ENCODE measurements around the gene CPNE2.

CPNE2 gene

GRCh38 chr16:57091975-57092785, at the start of gene CPNE2:
Gene CPNE2 (plus strand): TSS chr16:57092583. CDS start chr16:57110743, 18,160 bp downstream.
- H3K4me1 ChIP-seq (ENCODE audit: control insufficient read depth, insufficient read depth, low read length, unreplicated experiment) = peaks cover 11% of the 10 kb centered on the region
- H3K79me2 ChIP-seq (ENCODE audit: control insufficient read depth, insufficient read depth, low read length, unreplicated experiment) = no peaks in the 10 kb centered on the region
- peak within 1 kb of the TSS; percentile 86 for H3K4me3 ChIP-seq (ENCODE audit: low read depth, low read length)
- no peaks in the 10 kb centered on the region for H3K27me3 ChIP-seq (ENCODE audit: insufficient read depth, low read length)
- H2AFZ ChIP-seq (ENCODE audit: low read length, unreplicated experiment) = peak within 1 kb of the TSS; percentile 80
- no peaks in the 10 kb centered on the region for H3K36me3 ChIP-seq (ENCODE audit: insufficient read depth, low read length)
- H3K27ac ChIP-seq (ENCODE audit: low read depth, low read length) = no peak within 1 kb of the TSS

GRCh38 chr16:57043248-57043647, 49.1 kb upstream of the CPNE2 start:
- Histone ChIP-seq H3K27ac (ENCODE audit: low read depth, low read length) (no peak overlapping the region), H3K36me3 (ENCODE audit: insufficient read depth, low read length) (peaks cover 22% of the 10 kb centered on the region), H2AFZ (ENCODE audit: low read length, unreplicated experiment) (no peak overlapping the region), H3K27me3 (ENCODE audit: insufficient read depth, low read length) (no peaks in the 10 kb centered on the region), H3K79me2 (ENCODE audit: control insufficient read depth, insufficient read depth, low read length, unreplicated experiment) (no peaks in the 10 kb centered on the region), H3K4me1 (ENCODE audit: control insufficient read depth, insufficient read depth, low read length, unreplicated experiment) (peaks cover 16% of the 10 kb centered on the region), H3K4me3 (ENCODE audit: low read depth, low read length) (no peak overlapping the region)

GRCh38 chr16:57044931-57045693, 47.3 kb upstream of the CPNE2 start:
- Histone ChIP-seq H3K4me3 (ENCODE audit: low read depth, low read length) (no peak overlapping the region), H3K36me3 (ENCODE audit: insufficient read depth, low read length) (peaks cover 18% of the 10 kb centered on the region), H3K27ac (ENCODE audit: low read depth, low read length) (no peak overlapping the region), H3K4me1 (ENCODE audit: control insufficient read depth, insufficient read depth, low read length, unreplicated experiment) (peaks cover 3% of the 10 kb centered on the region), H3K79me2 (ENCODE audit: control insufficient read depth, insufficient read depth, low read length, unreplicated experiment) (no peaks in the 10 kb centered on the region), H2AFZ (ENCODE audit: low read length, unreplicated experiment) (no peak overlapping the region), H3K27me3 (ENCODE audit: insufficient read depth, low read length) (no peaks in the 10 kb centered on the region)

GRCh38 chr16:57045694-57046381, 46.5 kb upstream of the CPNE2 start:
- no peaks in the 10 kb centered on the region for H3K79me2 ChIP-seq (ENCODE audit: control insufficient read depth, insufficient read depth, low read length, unreplicated experiment)
- no peaks in the 10 kb centered on the region for H3K4me1 ChIP-seq (ENCODE audit: control insufficient read depth, insufficient read depth, low read length, unreplicated experiment)
- H3K4me3 ChIP-seq (ENCODE audit: low read depth, low read length) = no peak overlapping the region
- no peak overlapping the region for H2AFZ ChIP-seq (ENCODE audit: low read length, unreplicated experiment)
- no peaks in the 10 kb centered on the region for H3K27me3 ChIP-seq (ENCODE audit: insufficient read depth, low read length)
- peaks cover 12% of the 10 kb centered on the region for H3K36me3 ChIP-seq (ENCODE audit: insufficient read depth, low read length)
- no peak overlapping the region for H3K27ac ChIP-seq (ENCODE audit: low read depth, low read length)

GRCh38 chr16:57048095-57048494, 44.3 kb upstream of the CPNE2 start:
- Histone ChIP-seq H2AFZ (ENCODE audit: low read length, unreplicated experiment) (no peak overlapping the region), H3K27me3 (ENCODE audit: insufficient read depth, low read length) (no peaks in the 10 kb centered on the region), H3K27ac (ENCODE audit: low read depth, low read length) (no peak overlapping the region), H3K4me1 (ENCODE audit: control insufficient read depth, insufficient read depth, low read length, unreplicated experiment) (no peaks in the 10 kb centered on the region), H3K79me2 (ENCODE audit: control insufficient read depth, insufficient read depth, low read length, unreplicated experiment) (no peaks in the 10 kb centered on the region), H3K4me3 (ENCODE audit: low read depth, low read length) (no peak overlapping the region), H3K36me3 (ENCODE audit: insufficient read depth, low read length) (0 out of 2 replicates have a peak, but pooled peaks cover 7% of the 10 kb centered on the region)

GRCh38 chr16:57049678-57050077, 42.7 kb upstream of the CPNE2 start:
- Histone ChIP-seq H3K27ac (ENCODE audit: low read depth, low read length) (no peak overlapping the region), H3K79me2 (ENCODE audit: control insufficient read depth, insufficient read depth, low read length, unreplicated experiment) (no peaks in the 10 kb centered on the region), H3K4me3 (ENCODE audit: low read depth, low read length) (no peak overlapping the region), H3K27me3 (ENCODE audit: insufficient read depth, low read length) (no peaks in the 10 kb centered on the region), H3K36me3 (ENCODE audit: insufficient read depth, low read length) (0 out of 2 replicates have a peak, but pooled peaks cover 5% of the 10 kb centered on the region), H2AFZ (ENCODE audit: low read length, unreplicated experiment) (no peak overlapping the region), H3K4me1 (ENCODE audit: control insufficient read depth, insufficient read depth, low read length, unreplicated experiment) (no peaks in the 10 kb centered on the region)

GRCh38 chr16:57051696-57052228, 40.6 kb upstream of the CPNE2 start:
- Histone ChIP-seq H3K36me3 (ENCODE audit: insufficient read depth, low read length) (0 out of 2 replicates have a peak, but pooled peaks cover 5% of the 10 kb centered on the region), H3K27ac (ENCODE audit: low read depth, low read length) (no peak overlapping the region), H2AFZ (ENCODE audit: low read length, unreplicated experiment) (no peak overlapping the region), H3K27me3 (ENCODE audit: insufficient read depth, low read length) (no peaks in the 10 kb centered on the region), H3K79me2 (ENCODE audit: control insufficient read depth, insufficient read depth, low read length, unreplicated experiment) (no peaks in the 10 kb centered on the region), H3K4me3 (ENCODE audit: low read depth, low read length) (no peak overlapping the region), H3K4me1 (ENCODE audit: control insufficient read depth, insufficient read depth, low read length, unreplicated experiment) (no peaks in the 10 kb centered on the region)

GRCh38 chr16:57053206-57053605, 39.2 kb upstream of the CPNE2 start:
- Histone ChIP-seq H3K27ac (ENCODE audit: low read depth, low read length) (no peak overlapping the region), H3K36me3 (ENCODE audit: insufficient read depth, low read length) (0 out of 2 replicates have a peak, but pooled peaks cover 5% of the 10 kb centered on the region), H3K4me1 (ENCODE audit: control insufficient read depth, insufficient read depth, low read length, unreplicated experiment) (no peaks in the 10 kb centered on the region), H3K27me3 (ENCODE audit: insufficient read depth, low read length) (no peaks in the 10 kb centered on the region), H2AFZ (ENCODE audit: low read length, unreplicated experiment) (no peak overlapping the region), H3K79me2 (ENCODE audit: control insufficient read depth, insufficient read depth, low read length, unreplicated experiment) (no peaks in the 10 kb centered on the region), H3K4me3 (ENCODE audit: low read depth, low read length) (no peak overlapping the region)

GRCh38 chr16:57054338-57054737, 38.0 kb upstream of the CPNE2 start:
- no peak overlapping the region for H3K27ac ChIP-seq (ENCODE audit: low read depth, low read length)
- H2AFZ ChIP-seq (ENCODE audit: low read length, unreplicated experiment) = no peak overlapping the region
- H3K79me2 ChIP-seq (ENCODE audit: control insufficient read depth, insufficient read depth, low read length, unreplicated experiment) = no peaks in the 10 kb centered on the region
- peaks cover 6% of the 10 kb centered on the region; the same call in 1 of the 2 replicates for H3K36me3 ChIP-seq (ENCODE audit: insufficient read depth, low read length)
- no peaks in the 10 kb centered on the region for H3K4me1 ChIP-seq (ENCODE audit: control insufficient read depth, insufficient read depth, low read length, unreplicated experiment)
- no peak overlapping the region for H3K4me3 ChIP-seq (ENCODE audit: low read depth, low read length)
- H3K27me3 ChIP-seq (ENCODE audit: insufficient read depth, low read length) = no peaks in the 10 kb centered on the region

- H3K27ac ChIP-seq (ENCODE audit: low read depth, low read length) = no peak overlapping the region
- no peaks in the 10 kb centered on the region for H3K4me1 ChIP-seq (ENCODE audit: control insufficient read depth, insufficient read depth, low read length, unreplicated experiment)
- H3K36me3 ChIP-seq (ENCODE audit: insufficient read depth, low read length) = peaks cover 10% of the 10 kb centered on the region; the same call in 1 of the 2 replicates
Measured at GRCh38 chr16:57054771-57055170, 37.6 kb upstream of the CPNE2 start.

More at GRCh38 chr16:57054771-57055170, 37.6 kb upstream of the CPNE2 start:
- Histone ChIP-seq H3K4me3 (ENCODE audit: low read depth, low read length) (no peak overlapping the region), H3K27me3 (ENCODE audit: insufficient read depth, low read length) (no peaks in the 10 kb centered on the region), H3K79me2 (ENCODE audit: control insufficient read depth, insufficient read depth, low read length, unreplicated experiment) (no peaks in the 10 kb centered on the region), H2AFZ (ENCODE audit: low read length, unreplicated experiment) (no peak overlapping the region)

Measured in ACC112 (cell line).